HG02642 (cell line): ENCODE data around the gene OTUB1.
"Not testable (repeated sequence)": the region's sequence is repeated elsewhere in the genome, so short reads cannot be mapped to it uniquely, and the experiment has no call there.

Source experiments
- ATAC-seq: cut with Tn5 transposase; IDR thresholded peaks from one replicate; pipeline ENCODE4 v1.9.1; 2021; ENCODE audit warnings: mild to moderate bottlenecking; ENCODE audit not compliant: unreplicated experiment, poor library complexity

Gene OTUB1

GRCh38 chr11:63986156-63986931 lies at the start of gene OTUB1:
OTUB1 (plus strand) TSS chr11:63986438; CDS start chr11:63986457, 19 bp downstream.
- peak; percentile 91 for ATAC-seq

DNA sequence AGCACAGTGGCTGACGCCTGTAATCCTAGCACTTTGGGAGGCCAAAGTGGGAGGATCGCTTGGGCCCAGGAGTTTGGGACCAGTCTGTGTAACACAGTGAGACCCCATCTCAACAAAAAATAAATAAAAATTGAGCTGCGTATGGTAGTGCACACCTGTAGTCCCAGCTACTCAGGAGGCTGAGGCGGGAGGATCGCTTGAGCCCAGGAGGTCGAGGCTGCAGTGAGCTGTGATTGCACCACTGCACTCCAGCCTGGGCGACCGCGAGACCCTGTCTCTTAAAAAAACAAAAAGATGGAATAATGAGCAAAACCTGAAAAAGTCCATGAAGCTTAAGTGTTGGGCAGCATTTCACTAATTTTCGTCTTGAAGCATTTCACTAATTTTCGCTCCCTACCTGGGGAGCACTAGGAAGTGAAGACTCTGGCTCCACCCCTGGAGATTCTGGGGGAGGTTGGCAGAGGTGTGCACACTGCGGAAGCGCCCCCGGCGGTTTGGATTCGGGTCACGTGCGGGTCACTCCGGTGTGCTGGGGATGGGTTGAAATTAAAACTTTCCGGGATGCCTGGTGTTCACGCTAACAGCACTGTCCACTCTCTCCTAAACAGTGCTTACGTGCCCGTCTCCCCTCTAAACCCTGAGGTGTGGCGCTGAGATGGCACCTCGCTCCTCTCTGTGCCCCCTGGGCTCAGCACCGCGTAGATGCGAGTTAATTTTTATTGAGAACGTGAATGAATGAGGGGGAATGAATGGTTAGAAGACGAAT lies 48.3 kb upstream of the OTUB1 start:
- peak; percentile 18 for ATAC-seq

GRCh38 chr11:63938479-63939396 lies 47.5 kb upstream of the OTUB1 start, which contains the start of gene NAA40:
NAA40 (plus strand) TSS chr11:63939002; CDS start chr11:63939097, 95 bp downstream.
- ATAC-seq, result peak; percentile 91

DNA sequence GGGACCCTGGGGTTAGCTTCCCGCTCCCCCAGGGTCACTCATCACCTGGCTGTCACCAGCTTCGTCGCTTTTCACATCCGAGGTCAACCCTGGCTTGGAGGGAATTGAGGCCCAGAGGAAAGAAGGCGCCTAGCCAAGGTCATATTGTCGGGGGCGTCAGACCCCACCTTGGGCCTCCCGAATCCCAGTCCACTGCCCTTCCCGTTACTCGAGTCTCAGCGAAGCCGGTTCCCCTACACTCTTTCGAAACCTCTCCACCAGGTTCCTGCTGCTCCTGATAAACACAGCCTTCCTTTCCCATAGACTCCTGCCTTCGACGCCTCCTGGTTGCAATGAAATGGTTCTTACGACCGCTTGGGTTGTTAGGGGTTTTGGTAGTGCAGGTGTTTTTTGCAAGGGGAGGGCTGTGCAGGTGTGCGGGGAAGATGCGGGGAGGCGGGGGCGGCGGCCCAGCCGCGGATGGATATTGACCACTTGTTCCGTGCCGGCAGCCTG lies 46.8 kb upstream of the OTUB1 start:
- ATAC-seq, result no peak

DNA sequence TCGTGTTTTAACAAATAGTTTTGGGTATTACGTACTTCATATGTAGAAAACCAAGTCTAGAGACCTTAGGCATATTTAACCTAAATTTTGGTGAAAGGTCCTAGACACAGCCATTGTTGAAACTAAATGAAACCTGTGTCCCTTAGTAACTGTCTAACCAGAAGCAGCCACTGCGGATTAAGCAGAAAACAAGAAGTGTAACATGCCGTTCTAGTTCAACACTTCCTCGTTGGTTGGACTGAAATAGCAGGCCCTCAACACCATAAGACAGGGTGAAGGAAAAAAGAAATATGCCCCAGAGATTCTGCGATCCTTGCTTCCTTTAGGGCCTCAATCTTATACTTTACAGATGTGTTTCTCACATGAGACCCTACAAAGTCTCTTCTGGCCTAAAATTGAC lies 45.5 kb upstream of the OTUB1 start:
- ATAC-seq, result no peak

- ATAC-seq, result no peak
Measured at GRCh38 chr11:63941901-63942300, 44.3 kb upstream of the OTUB1 start.

DNA sequence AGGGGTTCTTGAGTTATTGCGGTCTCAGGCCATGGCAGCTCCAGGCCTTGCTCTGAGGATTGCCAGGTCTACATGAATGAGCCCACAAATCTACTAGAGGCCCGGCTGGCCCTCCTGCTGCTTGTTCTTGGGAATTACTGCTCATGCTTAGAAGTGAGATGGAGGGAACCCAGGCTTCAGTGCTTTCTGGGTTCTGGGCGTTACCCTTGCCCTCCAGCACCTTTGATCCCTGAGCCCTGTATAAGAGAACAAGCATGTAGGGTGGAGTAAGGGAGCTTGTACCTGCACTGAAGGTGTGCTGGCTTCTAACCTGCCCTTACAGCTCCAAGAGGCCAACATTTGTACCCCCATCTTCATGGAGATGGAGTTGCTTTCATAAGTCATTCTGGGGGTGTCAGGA lies 43.4 kb upstream of the OTUB1 start:
- no peak for ATAC-seq

DNA sequence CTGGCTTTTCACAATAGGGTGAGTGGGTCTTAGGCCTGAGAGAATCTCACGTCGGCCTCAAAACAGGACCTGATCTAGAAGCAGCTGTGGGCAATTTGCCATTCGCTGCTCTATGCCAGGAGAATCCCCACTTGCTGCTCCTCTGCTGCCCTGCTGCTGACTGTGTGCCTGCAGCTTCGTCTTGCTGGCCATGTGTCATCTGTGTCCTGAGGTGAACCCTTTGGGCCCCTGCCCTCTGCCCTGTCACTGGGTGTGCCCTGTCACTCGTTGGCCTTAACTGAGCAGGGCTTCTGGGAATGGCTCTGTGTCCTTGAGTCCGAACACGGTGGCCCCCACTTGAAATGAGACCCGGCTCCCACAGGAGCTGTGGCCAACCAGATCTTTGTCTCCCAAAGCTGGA lies 41.3 kb upstream of the OTUB1 start:
- no peak for ATAC-seq

GRCh38 chr11:63945477-63946163 lies 40.6 kb upstream of the OTUB1 start:
- ATAC-seq, result peak; percentile 54

DNA sequence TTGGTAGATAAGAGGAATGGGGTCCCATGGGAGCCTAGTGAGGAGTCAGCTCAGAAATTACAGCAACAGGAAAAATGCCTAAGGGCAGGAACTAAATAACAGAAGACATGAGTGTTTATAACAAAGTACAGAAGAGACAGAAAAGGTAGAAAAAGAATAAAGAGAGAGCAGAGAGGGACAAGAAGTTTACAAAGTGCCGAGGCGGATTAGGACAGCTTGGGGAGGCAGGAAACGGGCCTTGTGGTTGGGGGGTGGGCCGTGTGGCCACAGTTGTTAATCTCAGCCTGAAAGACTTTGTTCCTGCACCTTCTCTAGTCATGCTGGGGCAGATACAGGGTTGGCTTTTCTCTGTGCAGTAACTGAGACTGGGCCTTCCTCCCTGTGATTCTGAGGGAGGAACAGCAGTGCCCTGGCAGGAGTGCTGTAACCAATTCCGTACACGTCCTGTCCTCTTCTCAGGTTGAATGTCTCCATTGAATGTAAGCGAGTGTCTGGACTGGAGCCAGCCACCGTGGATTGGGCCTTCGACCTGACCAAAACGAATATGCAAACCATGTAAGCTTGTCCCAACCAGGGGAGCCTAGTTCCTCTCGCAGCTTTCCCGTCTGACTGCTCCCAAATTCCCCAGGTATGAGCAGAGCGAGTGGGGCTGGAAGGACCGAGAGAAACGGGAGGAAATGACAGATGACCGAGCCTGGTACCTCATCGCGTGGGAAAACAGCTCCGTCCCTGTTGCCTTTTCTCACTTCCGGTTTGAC lies 34.3 kb upstream of the OTUB1 start:
- no peak for ATAC-seq

DNA sequence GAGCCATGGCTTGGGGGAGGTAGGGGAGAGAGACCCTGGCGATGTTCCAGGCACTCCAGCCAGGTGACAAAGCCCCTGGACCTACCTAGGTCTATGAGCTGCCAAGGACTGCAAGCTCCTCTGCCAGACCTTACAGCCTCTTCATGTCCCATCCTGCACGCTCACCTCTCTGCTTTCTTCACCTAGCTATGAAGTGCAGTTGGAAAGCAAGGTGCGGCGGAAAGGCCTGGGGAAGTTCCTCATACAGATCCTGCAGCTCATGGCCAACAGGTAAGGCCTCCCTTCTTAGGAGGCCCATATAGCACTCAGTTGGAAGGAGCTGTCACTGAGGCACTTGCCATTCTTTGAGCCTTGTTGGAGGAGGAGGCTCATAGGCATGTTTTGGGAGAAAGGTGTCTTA lies 33.7 kb upstream of the OTUB1 start:
- ATAC-seq, result no peak

- no peak for ATAC-seq
Measured at GRCh38 chr11:63958008-63958407, 28.2 kb upstream of the OTUB1 start.

DNA sequence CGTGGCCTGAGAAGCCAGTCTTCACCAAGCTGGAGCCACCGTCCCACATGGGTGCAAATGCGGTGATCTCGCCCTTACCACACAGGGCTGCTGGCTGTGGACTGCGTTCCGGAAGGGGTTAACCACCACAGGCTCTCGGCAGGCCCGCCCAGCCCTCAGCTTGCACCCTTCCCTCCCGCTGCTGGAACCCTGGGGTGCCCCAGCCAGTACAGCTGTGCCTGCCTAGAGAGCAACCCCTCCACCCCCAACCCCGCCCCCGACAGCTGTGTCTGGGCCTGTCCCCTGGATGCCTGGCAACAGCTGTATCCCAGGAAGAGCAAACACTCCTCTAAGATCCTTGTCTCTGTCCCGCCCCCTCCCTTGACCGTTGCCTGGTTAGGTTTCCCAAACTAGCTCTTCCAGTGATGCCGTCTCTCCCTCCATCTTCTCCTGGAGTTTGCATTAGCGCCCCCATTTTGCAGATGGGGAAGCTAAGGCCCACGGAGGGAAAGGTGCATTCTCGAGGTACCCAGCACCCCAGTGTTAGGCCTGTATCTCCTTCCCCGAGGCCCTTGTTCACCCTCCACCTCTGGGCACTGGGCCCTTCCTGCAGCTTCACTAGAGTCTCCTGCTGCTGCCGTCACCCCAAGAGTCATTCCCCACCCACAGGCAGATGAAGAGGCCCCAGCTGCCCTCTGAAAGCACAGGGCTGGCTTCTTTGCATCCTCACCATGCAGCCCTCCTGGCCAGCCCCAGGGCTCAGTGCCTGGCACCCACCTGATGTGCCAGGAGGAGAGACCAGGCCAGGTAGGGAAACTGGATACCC lies 24.4 kb upstream of the OTUB1 start:
- ATAC-seq, result no peak

DNA sequence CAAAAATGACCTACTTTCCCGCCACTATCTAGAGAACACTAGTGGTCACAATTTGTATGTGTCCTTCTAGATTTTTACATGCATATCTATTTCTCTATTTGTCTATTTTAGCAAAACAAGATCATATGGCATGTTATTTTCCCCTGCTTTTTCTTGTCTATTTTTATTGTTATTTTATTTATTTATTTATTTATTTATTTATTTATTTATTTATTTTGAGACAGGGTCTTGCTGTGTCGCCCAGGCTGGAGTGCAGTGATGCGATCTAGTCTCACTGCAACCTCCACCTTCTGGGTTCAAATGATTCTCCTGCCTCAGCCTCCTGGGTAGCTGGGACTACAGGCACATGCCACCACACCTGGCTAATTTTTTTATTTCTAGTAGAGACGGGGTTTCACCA lies 22.3 kb upstream of the OTUB1 start:
- ATAC-seq, result not testable (repeated sequence)

- ATAC-seq, result no peak
Measured at GRCh38 chr11:63966444-63966843, 19.8 kb upstream of the OTUB1 start.

GRCh38 chr11:63969461-63969860 lies 16.8 kb upstream of the OTUB1 start:
- no peak for ATAC-seq

DNA sequence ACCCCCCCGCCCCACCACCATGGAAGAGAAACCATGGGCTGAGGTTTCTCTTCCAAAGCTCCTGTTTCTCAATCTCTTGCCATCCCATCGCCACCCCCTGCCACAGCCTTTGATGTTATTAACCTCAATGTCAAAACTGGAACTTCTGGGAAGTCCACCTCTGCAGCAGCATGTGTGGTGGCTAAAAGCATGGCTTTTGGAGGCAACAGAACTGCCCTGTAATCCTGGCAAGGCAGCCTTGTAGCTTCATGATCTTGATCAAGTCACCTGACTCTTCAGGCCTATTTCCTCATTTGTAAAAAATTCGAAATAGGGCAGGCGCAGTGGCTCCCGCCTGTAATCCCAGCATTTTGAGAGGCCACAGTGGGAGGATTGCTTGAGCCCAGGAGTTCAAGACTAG lies 15.3 kb upstream of the OTUB1 start:
- no peak for ATAC-seq

- not testable (repeated sequence) for ATAC-seq
Measured at GRCh38 chr11:63973912-63974258, 12.4 kb upstream of the OTUB1 start.
